ENCODE measurements around the gene SARDH. TPM values are rescaled to one million over a fixed set of nuclear protein-coding genes. Genes with fewer than 3 reads are reported as not detected.
A peak's percentile ranks its signal among the peaks of the same experiment; 100 is the strongest.

Gene SARDH
- total RNA-seq, 2 donors from 2014 or later, result 8.4 to 11.2 TPM

- Mint-ChIP-seq H3K27me3 (ENCODE audit: insufficient read depth) (no peaks in the 10 kb centered on the region), H3K9me3 (no peaks in the 10 kb centered on the region), H3K4me3 (no peak overlapping the region), H3K4me1 (peaks cover 2% of the 10 kb centered on the region), H3K27ac (peak overlapping the region; percentile 72), H3K36me3 (ENCODE audit: low read depth) (no peaks in the 10 kb centered on the region)
- Histone ChIP-seq H3K4me3 (ENCODE audit: low read length) (no peak overlapping the region), H3K36me3 (ENCODE audit: control insufficient read depth, insufficient read depth, low read length) (no peaks in the 10 kb centered on the region), H3K9me3 (ENCODE audit: control insufficient read depth, low read length) (no peaks in the 10 kb centered on the region), H3K27ac (ENCODE audit: low read depth, low read length) (peak overlapping the region; percentile 57), H3K27me3 (ENCODE audit: control insufficient read depth, insufficient read depth, low read length, poor library complexity, severe bottlenecking) (no peaks in the 10 kb centered on the region), H3K9ac (ENCODE audit: extremely low read depth, low read length, poor library complexity, severe bottlenecking) (no peak overlapping the region), H3K4me1 (ENCODE audit: control insufficient read depth, insufficient read depth, low read length) (no peaks in the 10 kb centered on the region)
- no peak for DNase-seq
- 86 to 96% methylated on average over 10 to 24 of the region's 27 CpGs for WGBS, 2 experiments (ENCODE audit: insufficient coverage in 1 of 2, insufficient read length in 1 of 2)
- no peak for TF ChIP-seq CTCF (conservative IDR thresholded peaks at IDR 0.05)
Measured at GRCh38 chr9:133632806-133633680, 105.1 kb downstream of the SARDH start.

GRCh38 chr9:133631111-133631510 lies 107.0 kb downstream of the SARDH start:
- no peaks in the 10 kb centered on the region for H3K9me3 ChIP-seq (ENCODE audit: control insufficient read depth, low read length)
- no peaks in the 10 kb centered on the region for H3K36me3 ChIP-seq (ENCODE audit: control insufficient read depth, insufficient read depth, low read length)
- 91 to 99% methylated on average over 9 to 12 of the region's 12 CpGs for WGBS, 2 experiments (ENCODE audit: insufficient coverage in 1 of 2, insufficient read length in 1 of 2)
- no peaks in the 10 kb centered on the region for H3K4me1 ChIP-seq (ENCODE audit: control insufficient read depth, insufficient read depth, low read length)
- DNase-seq, result no peak
- no peak overlapping the region for H3K9ac ChIP-seq (ENCODE audit: extremely low read depth, low read length, poor library complexity, severe bottlenecking)
- no peak overlapping the region for H3K27ac ChIP-seq (ENCODE audit: low read depth, low read length)
- no peaks in the 10 kb centered on the region for H3K27me3 Mint-ChIP-seq (ENCODE audit: insufficient read depth)
- no peak overlapping the region for H3K4me3 ChIP-seq (ENCODE audit: low read length)
- no peak overlapping the region for H3K27ac Mint-ChIP-seq
- TF ChIP-seq CTCF (conservative IDR thresholded peaks at IDR 0.05), result no peak
- no peaks in the 10 kb centered on the region for H3K36me3 Mint-ChIP-seq (ENCODE audit: low read depth)
- no peaks in the 10 kb centered on the region for H3K27me3 ChIP-seq (ENCODE audit: control insufficient read depth, insufficient read depth, low read length, poor library complexity, severe bottlenecking)
- no peak overlapping the region for H3K4me3 Mint-ChIP-seq
- H3K9me3 Mint-ChIP-seq, result peaks cover 13% of the 10 kb centered on the region
- H3K4me1 Mint-ChIP-seq, result peaks cover 2% of the 10 kb centered on the region

GRCh38 chr9:133629221-133630110 lies 108.7 kb downstream of the SARDH start:
- no peak overlapping the region for H3K27ac ChIP-seq (ENCODE audit: low read depth, low read length)
- no peak overlapping the region for H3K4me3 Mint-ChIP-seq
- no peaks in the 10 kb centered on the region for H3K36me3 ChIP-seq (ENCODE audit: control insufficient read depth, insufficient read depth, low read length)
- no peaks in the 10 kb centered on the region for H3K4me1 ChIP-seq (ENCODE audit: control insufficient read depth, insufficient read depth, low read length)
- peaks cover 2% of the 10 kb centered on the region for H3K4me1 Mint-ChIP-seq
- H3K9ac ChIP-seq (ENCODE audit: extremely low read depth, low read length, poor library complexity, severe bottlenecking), result no peak overlapping the region
- H3K27me3 ChIP-seq (ENCODE audit: control insufficient read depth, insufficient read depth, low read length, poor library complexity, severe bottlenecking), result no peaks in the 10 kb centered on the region
- WGBS, 2 experiments (ENCODE audit: insufficient coverage in 1 of 2, insufficient read length in 1 of 2), result 88 to 98% methylated on average over 13 to 23 of the region's 23 CpGs
- H3K4me3 ChIP-seq (ENCODE audit: low read length), result no peak overlapping the region
- no peak overlapping the region for H3K27ac Mint-ChIP-seq
- H3K9me3 ChIP-seq (ENCODE audit: control insufficient read depth, low read length), result no peaks in the 10 kb centered on the region
- TF ChIP-seq CTCF (conservative IDR thresholded peaks at IDR 0.05), result no peak
- H3K9me3 Mint-ChIP-seq, result peaks cover 28% of the 10 kb centered on the region
- no peak for DNase-seq
- no peaks in the 10 kb centered on the region for H3K36me3 Mint-ChIP-seq (ENCODE audit: low read depth)
- no peaks in the 10 kb centered on the region for H3K27me3 Mint-ChIP-seq (ENCODE audit: insufficient read depth)

Data from endodermal cell (in vitro differentiated cells).